Common myeloid progenitor, CD34-positive (primary cell): ENCODE measurements around the gene EVL.
"Not testable (repeated sequence)": the region's sequence is repeated elsewhere in the genome, so short reads cannot be mapped to it uniquely, and the experiment has no call there.

Source experiments
- CTCF ChIA-PET: fragments of 350-600 bp; sonication (Branson Sonifier 250); formaldehyde crosslinking; loops from one replicate; lab custom pipeline; 2021; ENCODE audit warnings: antibody characterized with exemption; lab: Charles Lee
- POLR2A ChIA-PET: fragments of 350-600 bp; sonication (Branson Sonifier 250); formaldehyde crosslinking; loops from one replicate; lab custom pipeline; 2021; ENCODE audit warnings: antibody characterized with exemption; lab: Charles Lee
- DNase-seq, 3 donors: peaks; one replicate each; pipeline versions ENCODE4 v3.0.0 to v3.0.0-alpha.2; 2013
- H3K27ac ChIP-seq, 2 experiments: 1 replicate in 1 of 2; 2 replicates in 1 of 2; pipeline ENCODE4 v1.7.0; 2013; ENCODE audit warnings: inconsistent platforms in 2 of 2, low read length in 2 of 2, mild to moderate bottlenecking in 2 of 2, low read depth in 1 of 2, moderate library complexity in 1 of 2; ENCODE audit not compliant: severe bottlenecking in 2 of 2, insufficient read depth in 1 of 2, poor library complexity in 1 of 2
- H3K27me3 ChIP-seq, 5 experiments: replicated peaks in 2 of 5; 1 replicate in 3 of 5; 2 replicates in 2 of 5; pipeline versions ENCODE4 v1.6.1 to v1.7.0; 2013; ENCODE audit warnings: low read length in 4 of 5, mild to moderate bottlenecking in 2 of 5, moderate library complexity in 2 of 5, inconsistent platforms in 1 of 5; ENCODE audit not compliant: insufficient read depth in 5 of 5, control insufficient read depth in 4 of 5
- H3K36me3 ChIP-seq, 4 experiments: 1 replicate in 2 of 4; 2 replicates in 2 of 4; pipeline versions ENCODE4 v1.6.1 to v1.7.0; 2013; ENCODE audit warnings: low read length in 3 of 4, control low read depth in 1 of 4, mild to moderate bottlenecking in 1 of 4; ENCODE audit not compliant: control insufficient read depth in 4 of 4, insufficient read depth in 4 of 4
- H3K4me1 ChIP-seq, 4 experiments: 1 replicate in 3 of 4; 2 replicates in 1 of 4; pipeline versions ENCODE4 v1.6.1 to v1.7.1; 2013; ENCODE audit warnings: low read length in 3 of 4, mild to moderate bottlenecking in 3 of 4, control low read depth in 1 of 4, inconsistent platforms in 1 of 4, moderate library complexity in 1 of 4; ENCODE audit not compliant: control insufficient read depth in 4 of 4, insufficient read depth in 4 of 4; ENCODE audit errors: control extremely low read depth in 1 of 4
- H3K4me3 ChIP-seq, 7 experiments: 1 replicate in 4 of 7; 2 replicates in 3 of 7; pipeline versions ENCODE4 v1.5.1 to v1.7.0; 2013; ENCODE audit warnings: mild to moderate bottlenecking in 7 of 7, low read length in 6 of 7, moderate library complexity in 6 of 7, inconsistent platforms in 2 of 7, low read depth in 2 of 7, control low read depth in 1 of 7; ENCODE audit not compliant: insufficient read depth in 4 of 7, control insufficient read depth in 1 of 7; ENCODE audit errors: extremely low read depth in 1 of 7
- H3K9me3 ChIP-seq, 5 experiments: 1 replicate in 4 of 5; 2 replicates in 1 of 5; pipeline versions ENCODE4 v1.6.1 to v1.7.1; 2013; ENCODE audit warnings: low read length in 4 of 5, mild to moderate bottlenecking in 2 of 5, inconsistent platforms in 1 of 5, low read depth in 1 of 5, moderate library complexity in 1 of 5; ENCODE audit not compliant: control insufficient read depth in 4 of 5, insufficient read depth in 2 of 5; ENCODE audit errors: control extremely low read depth in 1 of 5
- WGBS: methylation state at CpG from one replicate; pipeline ENCODE4 v1.1.5; 2013; ENCODE audit not compliant: insufficient coverage; 5-methylcytosine and 5-hydroxymethylcytosine counted together

EVL gene

DNA sequence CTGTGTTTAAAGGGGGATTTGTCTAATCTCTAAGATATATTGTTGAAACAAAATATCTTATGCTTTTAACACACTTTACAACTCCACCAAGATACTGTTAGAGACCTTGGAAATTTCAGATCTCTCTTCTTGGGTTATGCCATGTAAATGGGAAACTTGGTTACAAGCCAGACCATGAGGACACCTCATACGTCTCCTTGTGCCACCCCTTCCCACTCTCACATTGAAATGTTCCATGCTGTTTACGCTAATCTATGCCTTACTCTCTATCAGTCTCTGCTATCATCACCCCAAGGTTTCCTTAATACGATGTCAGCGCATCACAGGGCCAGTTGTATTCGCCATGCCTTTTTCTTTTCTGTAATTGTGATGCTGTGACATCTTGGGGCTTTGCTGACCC is 107.6 kb downstream of the EVL start:
- no peak overlapping the region for H3K27ac ChIP-seq
- ChIA-PET CTCF (interaction anchor here (1.1 to 2.9 kb wide), 2 partner anchors 11 to 20 kb away, joined by 3 to 12 read pairs; no protein-coding TSS in a partner anchor), POLR2A (no interaction called here)
- peaks cover 7 to 19% (median 12%) of the 10 kb centered on the region in 4 experiments for H3K4me1 ChIP-seq
- no peaks in the 10 kb centered on the region for H3K27me3 ChIP-seq
- DNase-seq: no peak
- no peaks in the 10 kb centered on the region for H3K9me3 ChIP-seq
- 93% methylated on average over 5 of the region's 5 CpGs for WGBS
- no peak overlapping the region for H3K4me3 ChIP-seq
- H3K36me3 ChIP-seq: no peaks in the 10 kb centered on the region

- CTCF ChIA-PET: interaction anchor here (2.9 kb wide), 1 partner anchor 20 kb away, joined by 12 read pairs; no protein-coding TSS in a partner anchor
- WGBS: 80% methylated on average over 2 of the region's 7 CpGs
- Histone ChIP-seq H3K27me3 (no peaks in the 10 kb centered on the region), H3K36me3 (no peaks in the 10 kb centered on the region), H3K4me3 (no peak overlapping the region), H3K4me1 (peaks cover 7 to 16% (median 9%) of the 10 kb centered on the region in 4 experiments), H3K27ac (no peak overlapping the region), H3K9me3 (no peaks in the 10 kb centered on the region)
- POLR2A ChIA-PET: no interaction called here
- no peak for DNase-seq
Observed at GRCh38 chr14:100173353-100173752, 108.1 kb downstream of the EVL start.

DNA sequence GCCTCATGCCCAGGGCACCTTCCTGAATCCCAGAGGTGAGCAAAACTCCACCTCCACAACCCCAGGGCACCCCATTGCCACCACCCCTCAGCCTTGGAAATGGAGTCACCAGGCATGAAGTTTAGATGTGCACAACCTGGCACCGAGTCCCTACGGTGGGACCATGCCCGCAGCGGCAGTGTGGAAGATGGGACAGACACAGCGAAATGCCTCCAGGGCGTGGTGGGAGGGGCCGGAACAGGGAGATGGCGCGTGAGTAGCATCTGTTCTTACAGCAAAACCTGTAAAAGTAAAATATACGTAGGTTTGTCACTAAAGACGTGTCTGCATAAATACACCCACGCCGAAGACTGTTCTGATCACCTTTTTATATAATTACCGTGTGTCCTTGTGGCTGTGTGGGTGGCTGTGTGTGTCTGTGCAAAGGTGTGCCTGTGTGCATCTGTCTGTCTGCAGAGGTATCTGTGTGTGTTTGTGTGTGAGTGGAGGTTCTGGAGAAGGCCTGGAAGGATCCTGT is 111.6 kb downstream of the EVL start:
- no peak overlapping the region for H3K4me3 ChIP-seq
- H3K9me3 ChIP-seq: no peaks in the 10 kb centered on the region
- ChIA-PET POLR2A (no interaction called here), CTCF (interaction anchor here (1.2 to 1.5 kb wide), 2 partner anchors 15 to 68 kb away, joined by 3 read pairs; no protein-coding TSS in a partner anchor)
- H3K4me1 ChIP-seq: peaks cover 0 to 3% (median 0%) of the 10 kb centered on the region in 4 experiments
- 96% methylated on average over 10 of the region's 14 CpGs for WGBS
- no peak overlapping the region for H3K27ac ChIP-seq
- no peak for DNase-seq
- H3K27me3 ChIP-seq: no peaks in the 10 kb centered on the region
- no peaks in the 10 kb centered on the region for H3K36me3 ChIP-seq

- Histone ChIP-seq H3K4me3 (no peak overlapping the region), H3K4me1 (no peaks in the 10 kb centered on the region), H3K27ac (no peak overlapping the region), H3K27me3 (no peaks in the 10 kb centered on the region), H3K9me3 (no peaks in the 10 kb centered on the region), H3K36me3 (no peaks in the 10 kb centered on the region)
- ChIA-PET POLR2A (no interaction called here), CTCF (interaction anchor here (1.1 to 2.1 kb wide), 2 partner anchors 13 to 23 kb away, joined by 4 to 8 read pairs; no protein-coding TSS in a partner anchor)
- no peak for DNase-seq
- whole genome bisulfite sequencing: 100% methylated on average over 5 of the region's 7 CpGs
Observed at GRCh38 chr14:100178691-100179090, 113.5 kb downstream of the EVL start.

DNA sequence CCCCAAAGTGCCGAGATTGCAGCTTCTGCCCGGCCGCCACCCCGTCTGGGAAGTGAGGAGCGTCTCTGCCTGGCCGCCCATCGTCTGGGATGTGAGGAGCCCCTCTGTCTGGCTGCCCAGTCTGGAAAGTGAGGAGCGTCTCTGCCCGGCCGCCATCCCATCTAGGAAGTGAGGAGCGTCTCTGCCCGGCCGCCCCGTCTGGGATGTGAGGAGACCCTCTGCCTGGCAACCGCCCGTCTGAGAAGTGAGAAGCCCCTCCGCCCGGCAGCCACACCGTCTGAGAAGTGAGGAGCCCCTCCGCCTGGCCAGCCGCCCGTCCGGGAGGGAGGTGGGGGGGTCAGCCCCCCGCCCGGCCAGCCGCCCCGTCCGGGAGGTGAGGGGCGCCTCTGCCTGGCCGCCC is 115.4 kb downstream of the EVL start:
- DNase-seq, H3K4me1 ChIP-seq, H3K27ac ChIP-seq, POLR2A ChIA-PET, H3K9me3 ChIP-seq, H3K27me3 ChIP-seq, H3K4me3 ChIP-seq, H3K36me3 ChIP-seq: not testable (repeated sequence)
- CTCF ChIA-PET: interaction anchor here (0.6 to 2.1 kb wide), 2 partner anchors 11 to 125 kb away, joined by 3 to 8 read pairs; no protein-coding TSS in a partner anchor
- no CpG with 5 or more reads among the region's 30 CpGs for WGBS

DNA sequence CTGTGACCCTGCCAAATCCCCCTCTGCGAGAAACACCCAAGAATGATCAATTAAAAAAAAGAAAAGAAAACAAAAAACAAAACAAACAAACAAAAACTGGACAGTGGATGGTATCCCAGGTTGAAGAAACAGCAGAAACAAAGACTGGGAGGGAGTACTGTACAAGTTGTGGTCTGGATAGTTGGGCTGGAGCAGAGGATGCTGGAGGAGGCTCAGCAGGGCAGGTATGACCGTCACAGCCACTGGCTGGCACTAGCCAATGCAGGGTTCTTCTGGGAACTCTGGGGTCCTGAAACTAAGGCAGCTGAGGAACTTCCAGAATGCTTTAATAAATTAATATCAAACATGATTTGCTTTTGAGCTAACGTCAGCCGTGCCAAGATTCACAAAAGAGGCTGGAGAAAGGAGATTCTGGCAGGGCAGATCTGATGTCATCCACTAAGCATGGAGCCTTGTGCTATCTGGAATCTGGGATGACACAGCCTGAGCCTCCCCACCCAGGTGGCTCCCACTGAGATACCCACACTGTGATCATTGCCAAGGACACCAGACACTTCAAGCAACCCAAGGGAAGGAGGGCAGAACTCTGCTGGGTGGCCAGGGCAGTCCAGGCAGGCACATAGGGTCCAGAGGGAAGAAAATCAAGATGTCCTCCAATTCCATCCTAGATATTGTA is 116.8 kb downstream of the EVL start:
- POLR2A ChIA-PET, H3K4me3 ChIP-seq, H3K9me3 ChIP-seq, DNase-seq, H3K36me3 ChIP-seq, H3K27me3 ChIP-seq, CTCF ChIA-PET, H3K27ac ChIP-seq, H3K4me1 ChIP-seq: not testable (repeated sequence)
- WGBS: 100% methylated on average over 2 of the region's 4 CpGs

DNA sequence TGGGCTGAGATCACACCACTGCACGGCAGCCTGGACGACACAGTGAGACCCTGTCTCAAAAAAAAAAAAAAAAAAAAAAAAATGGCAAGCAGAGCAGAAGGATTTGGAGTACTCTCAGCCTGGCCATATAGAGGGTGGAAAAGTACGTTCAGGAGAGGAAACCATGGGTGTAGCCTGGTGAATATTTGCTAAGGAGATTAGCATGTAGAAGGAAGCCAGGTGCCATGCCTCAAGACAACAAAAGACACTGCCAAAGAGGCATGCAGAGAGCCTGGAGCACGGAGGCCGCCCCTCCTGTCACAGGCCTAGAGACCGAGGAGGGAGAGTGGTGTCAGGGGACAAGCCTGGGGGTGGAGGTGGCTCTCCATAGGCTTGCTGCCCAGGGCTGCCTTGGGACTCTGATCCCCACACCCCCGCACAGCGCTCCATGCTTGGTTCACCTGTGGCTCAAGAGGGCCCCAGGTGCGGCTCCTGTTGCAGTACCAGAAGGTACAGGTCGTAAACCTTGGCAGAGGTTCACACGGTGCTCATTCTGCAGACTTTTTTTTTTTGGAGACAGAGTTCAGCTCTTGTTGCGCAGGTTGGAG is 122.1 kb downstream of the EVL start:
- 92% methylated on average over 8 of the region's 12 CpGs for WGBS
- H3K36me3 ChIP-seq: no peaks in the 10 kb centered on the region
- no peaks in the 10 kb centered on the region for H3K9me3 ChIP-seq
- H3K4me3 ChIP-seq: no peak overlapping the region
- no peaks in the 10 kb centered on the region for H3K27me3 ChIP-seq
- H3K27ac ChIP-seq: no peak overlapping the region
- DNase-seq: no peak
- ChIA-PET POLR2A (interaction anchor here (0.7 kb wide), 1 partner anchor 143 kb away, joined by 4 read pairs; no protein-coding TSS in a partner anchor), CTCF (interaction anchor here (0.6 to 1.8 kb wide), 3 partner anchors 32 to 70 kb away, joined by 3 to 4 read pairs (median 3); no protein-coding TSS in a partner anchor)
- H3K4me1 ChIP-seq: peaks cover 0 to 7% (median 3%) of the 10 kb centered on the region in 4 experiments
